ENCODE data around the gene STAT2. TPM values are rescaled to one million over a fixed set of nuclear protein-coding genes. Genes with fewer than 3 reads are reported as not detected.

Gene STAT2
- total and polyA plus RNA-seq, 2 of the 13 experiments (the other 11 are each of a cell fraction or from before 2014, with no cell fraction given), result 43.5 to 84.6 TPM

GRCh38 chr12:56333197-56333678 is 26.7 kb downstream of the STAT2 start:
- Histone ChIP-seq H4K20me1 (ENCODE audit: insufficient read depth, low read length) (no peaks in the 10 kb centered on the region), H3K4me2 (ENCODE audit: low read depth, low read length) (peak overlapping the region; percentile 88), H2AFZ (ENCODE audit: low read length) (peak overlapping the region; percentile 49), H3K27me3 (ENCODE audit: control insufficient read depth in 1 of 2, insufficient read depth in 2 of 2, low read length in 2 of 2) (no peaks in the 10 kb centered on the region; a peak in 1 of 5 replicates), H3K4me3 (replicated peaks in 1 of 3; ENCODE audit: insufficient read depth in 1 of 3, low read depth in 2 of 3, low read length in 3 of 3) (peak overlapping the region; percentile 49 to 74 (median 71)), H3K79me2 (ENCODE audit: insufficient read depth, low read length) (no peaks in the 10 kb centered on the region), H3K4me1 (ENCODE audit: insufficient read depth, low read length) (peaks cover 42% of the 10 kb centered on the region), H3K27ac (ENCODE audit: extremely low read length, insufficient read depth, low read length) (peak overlapping the region; percentile 88), H3K36me3 (replicated peaks in 1 of 2; ENCODE audit: control insufficient read depth in 1 of 2, insufficient read depth in 2 of 2, low read length in 2 of 2) (0 out of 5 replicates have a peak, but pooled peaks cover 0 to 3% of the 10 kb centered on the region in 2 experiments), H3K9me3 (ENCODE audit: low read length) (no peaks in the 10 kb centered on the region), H3K9ac (ENCODE audit: insufficient read depth, low read depth, low read length) (peak overlapping the region; percentile 83)
- intact Hi-C loops (cut with micrococcal nuclease; ENCODE audit: unreplicated experiment), result no loop called here
- peak; percentile 19 for ATAC-seq
- peak; percentile 37 for FAIRE-seq
- 19% methylated on average over 8 of the region's 8 CpGs for WGBS (ENCODE audit: low lambda C conversion rate)
- DNase-seq (ENCODE audit: low spot score), result no peak
- in situ Hi-C loops (cut with HindIII; ENCODE audit: extremely low pct_ligation_motif_present, low pct_unique_long_range_greater_than_20kb), result no loop called here
- BruUV-seq (replicated peaks), result TSS peak; percentile 88
- ChIA-PET CTCF (ENCODE audit: low intra/inter-chr PET ratio, low total read pairs) (interaction anchor here (2.0 kb wide), 1 partner anchor 130 kb away, joined by 5 read pairs; no protein-coding TSS in a partner anchor), POLR2A (interaction anchor here (0.7 to 4.7 kb wide), 22 partner anchors 9 to 779 kb away, joined by 3 to 81 read pairs (median 4); partner anchors contain the start of genes APOF, CNPY2, COQ10A and ESYT1)
- TF ChIP-seq GPBP1L1 (CRISPR knock-in tag; IDR thresholded peaks at IDR 0.05) (no peak), ZBTB7B (CRISPR knock-in tag; IDR thresholded peaks at IDR 0.05) (no peak), ZFP37 (CRISPR knock-in tag; IDR thresholded peaks at IDR 0.05; ENCODE audit: borderline replicate concordance) (0 out of 2 replicates have a peak, but pooled peaks have one; percentile 3), SP4 (CRISPR knock-in tag; IDR thresholded peaks at IDR 0.05) (0 out of 2 replicates have a peak, but pooled peaks have one; percentile 26), MTA3 (CRISPR knock-in tag; IDR thresholded peaks at IDR 0.05) (no peak), PPARG (CRISPR knock-in tag; conservative IDR thresholded peaks at IDR 0.05) (no peak), SP140L (CRISPR knock-in tag; IDR thresholded peaks at IDR 0.05; ENCODE audit: borderline replicate concordance) (no peak), POLR2AphosphoS5 (IDR thresholded peaks at IDR 0.05; ENCODE audit: low read depth, low read length) (peak; percentile 10), ZNF737 (CRISPR knock-in tag; IDR thresholded peaks at IDR 0.05; ENCODE audit: borderline replicate concordance) (no peak), ATAD3A (CRISPR knock-in tag; IDR thresholded peaks at IDR 0.05) (no peak), ZNF841 (CRISPR knock-in tag; IDR thresholded peaks at IDR 0.05; ENCODE audit: borderline replicate concordance) (no peak), ZNF724P (CRISPR knock-in tag; IDR thresholded peaks at IDR 0.05; ENCODE audit: borderline replicate concordance) (no peak), TCF7L2 (IDR thresholded peaks at IDR 0.05; ENCODE audit: low read depth, low read length) (no peak), MED1 (CRISPR knock-in tag; IDR thresholded peaks at IDR 0.05) (no peak), GLI4 (CRISPR knock-in tag; IDR thresholded peaks at IDR 0.05; ENCODE audit: borderline replicate concordance) (0 out of 2 replicates have a peak, but pooled peaks have one; percentile 18), SPEN (CRISPR knock-in tag; IDR thresholded peaks at IDR 0.05; ENCODE audit: low read depth) (peak; percentile 45; the same call in 1 of the 2 replicates), ZNF160 (CRISPR knock-in tag; IDR thresholded peaks at IDR 0.05) (no peak)
- TF ChIP-seq, protein P1, sequence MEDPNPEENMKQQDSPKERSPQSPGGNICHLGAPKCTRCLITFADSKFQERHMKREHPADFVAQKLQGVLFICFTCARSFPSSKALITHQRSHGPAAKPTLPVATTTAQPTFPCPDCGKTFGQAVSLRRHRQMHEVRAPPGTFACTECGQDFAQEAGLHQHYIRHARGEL (CRISPR knock-in tag; IDR thresholded peaks at IDR 0.05), result no peak
